DOHH2 (cell line): ENCODE data around the gene PPIP5K1.
"Not testable (repeated sequence)": the region's sequence is repeated elsewhere in the genome, so short reads cannot be mapped to it uniquely, and the experiment has no call there.

Source experiments
- H3F3A ChIP-seq: fragments of 200-600 bp; sonication (generic), shearing (Covaris generic); 2 replicates; pipeline ENCODE4 v1.6.0; 2016; ENCODE audit warnings: antibody characterized with exemption, mild to moderate bottlenecking; ENCODE audit not compliant: control insufficient read depth, insufficient read depth
- H3K27ac ChIP-seq: fragments of 200-600 bp; sonication (generic); 2 replicates; pipeline ENCODE4 v1.5.1; 2014; ENCODE audit warnings: low read depth, mild to moderate bottlenecking, low read length, moderate library complexity
- H3K27me3 ChIP-seq: fragments of 200-600 bp; sonication (generic); 2 replicates; pipeline ENCODE4 v1.6.1; 2014; ENCODE audit warnings: mild to moderate bottlenecking, low read length, mixed read lengths; ENCODE audit not compliant: control insufficient read depth
- H3K36me3 ChIP-seq: fragments of 200-600 bp; sonication (generic); 2 replicates; pipeline ENCODE4 v1.6.1; 2014; ENCODE audit warnings: mild to moderate bottlenecking, low read length, moderate library complexity, mixed read lengths; ENCODE audit not compliant: control insufficient read depth
- H3K4me1 ChIP-seq: fragments of 200-600 bp; sonication (generic); 2 replicates; pipeline ENCODE4 v1.6.1; 2014; ENCODE audit warnings: mild to moderate bottlenecking, low read length, mixed read lengths; ENCODE audit not compliant: control insufficient read depth
- H3K4me2 ChIP-seq: fragments of 200-600 bp; sonication (generic); 2 replicates; pipeline ENCODE4 v1.6.0; 2014; ENCODE audit warnings: mild to moderate bottlenecking, low read length, moderate library complexity
- H3K4me3 ChIP-seq: fragments of 200-600 bp; sonication (generic); 2 replicates; pipeline ENCODE4 v1.5.1; 2014; ENCODE audit warnings: mild to moderate bottlenecking, low read length, mixed read lengths
- H3K79me2 ChIP-seq: fragments of 200-600 bp; sonication (generic); 2 replicates; pipeline ENCODE4 v1.6.1; 2014; ENCODE audit warnings: mild to moderate bottlenecking, low read length, mixed read lengths; ENCODE audit not compliant: control insufficient read depth
- H3K9me2 ChIP-seq: fragments of 200-600 bp; sonication (generic); replicated peaks from 2 replicates; pipeline ENCODE4 v1.6.1; 2014; ENCODE audit warnings: mild to moderate bottlenecking, low read length, mixed read lengths; ENCODE audit not compliant: control insufficient read depth
- H3K9me3 ChIP-seq: fragments of 200-600 bp; sonication (generic); 2 replicates; pipeline ENCODE4 v1.6.1; 2014; ENCODE audit warnings: antibody characterized with exemption, low read length, mixed read lengths; ENCODE audit not compliant: control insufficient read depth, insufficient read depth
- H4K20me1 ChIP-seq: fragments of 200-600 bp; sonication (generic); 2 replicates; pipeline ENCODE4 v1.6.0; 2014; ENCODE audit warnings: low read depth, mild to moderate bottlenecking, antibody characterized with exemption, low read length, moderate library complexity; ENCODE audit not compliant: control insufficient read depth, insufficient read depth
- EZH2phosphoT487 ChIP-seq: fragments of 200-600 bp; sonication (generic); IDR thresholded peaks from 2 replicates; pipeline ENCODE4 v1.6.1; 2017; ENCODE audit warnings: borderline replicate concordance, mild to moderate bottlenecking, antibody characterized with exemption, low read length, moderate library complexity, mixed read lengths
- TF ChIP-seq, protein P1 (sequence below): fragments of 200-600 bp; sonication (generic); IDR thresholded peaks from one replicate; pipeline ENCODE4 v1.5.1; 2014; ENCODE audit warnings: antibody characterized with exemption, mild to moderate bottlenecking, low read depth, low read length; ENCODE audit not compliant: poor library complexity, severe bottlenecking

The PPIP5K1 gene

GRCh38 chr15:43589778-43590466, at the start of gene PPIP5K1:
Gene PPIP5K1 (minus strand): TSS chr15:43590208. CDS start chr15:43584504, 5,704 bp downstream.
- not testable (repeated sequence) for H3K27ac ChIP-seq, H3K79me2 ChIP-seq, H3K36me3 ChIP-seq, H3F3A ChIP-seq, H3K9me3 ChIP-seq, H3K27me3 ChIP-seq, H4K20me1 ChIP-seq, H3K4me3 ChIP-seq, H3K9me2 ChIP-seq, H3K4me2 ChIP-seq, H3K4me1 ChIP-seq

GRCh38 chr15:43638464-43639204, 48.6 kb upstream of the PPIP5K1 start:
- not testable (repeated sequence) for H3F3A ChIP-seq, H3K4me3 ChIP-seq, H3K9me3 ChIP-seq, H3K27me3 ChIP-seq, H3K27ac ChIP-seq, H3K4me1 ChIP-seq, H3K36me3 ChIP-seq, H4K20me1 ChIP-seq, H3K4me2 ChIP-seq, H3K79me2 ChIP-seq, H3K9me2 ChIP-seq

DNA sequence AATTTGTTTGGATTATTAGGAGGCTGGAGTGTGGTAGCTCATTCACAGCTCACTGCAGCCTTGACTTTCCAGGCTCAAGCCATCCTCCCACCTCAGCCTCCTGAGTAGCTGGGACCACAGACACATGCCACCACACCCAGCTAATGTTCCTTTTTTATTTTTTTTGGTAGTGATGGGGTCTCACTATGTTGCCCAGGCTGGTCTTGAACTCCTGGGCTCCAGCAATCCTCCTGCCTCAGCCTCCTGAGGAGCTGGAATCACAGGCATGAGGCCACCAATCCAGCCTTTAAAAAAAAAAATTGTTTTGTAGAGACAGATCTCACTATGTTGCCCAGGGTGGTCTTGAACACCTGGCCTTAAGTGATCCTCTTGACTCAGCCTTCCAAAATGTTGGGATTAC, 36.9 kb upstream of the PPIP5K1 start:
- not testable (repeated sequence) for H4K20me1 ChIP-seq, H3K27ac ChIP-seq, H3F3A ChIP-seq, H3K79me2 ChIP-seq, H3K9me3 ChIP-seq, H3K4me2 ChIP-seq, H3K4me1 ChIP-seq, H3K36me3 ChIP-seq, H3K4me3 ChIP-seq, H3K27me3 ChIP-seq, H3K9me2 ChIP-seq

DNA sequence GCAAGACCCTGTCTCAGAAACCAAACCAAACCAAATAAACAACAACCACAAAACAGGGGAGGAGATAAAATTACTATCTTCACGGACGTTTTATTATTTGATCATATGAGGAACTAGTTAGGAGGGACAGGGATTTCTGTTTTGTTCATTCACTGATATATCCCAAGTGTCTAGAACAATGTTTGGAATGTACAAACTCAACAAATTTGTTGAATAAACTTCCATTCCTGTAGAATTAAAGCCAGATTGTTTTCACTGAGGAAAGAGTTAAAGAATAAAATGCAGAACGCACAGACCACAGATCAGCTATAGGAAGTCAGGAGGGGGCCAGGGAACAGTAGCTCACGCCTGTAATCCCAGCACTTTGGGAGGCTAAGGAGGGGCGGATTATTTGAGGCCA, 35.1 kb upstream of the PPIP5K1 start:
- Histone ChIP-seq H4K20me1 (no peaks in the 10 kb centered on the region), H3F3A (no peaks in the 10 kb centered on the region), H3K9me3 (no peaks in the 10 kb centered on the region), H3K79me2 (no peaks in the 10 kb centered on the region), H3K4me2 (no peak overlapping the region), H3K36me3 (no peaks in the 10 kb centered on the region), H3K4me1 (no peaks in the 10 kb centered on the region), H3K4me3 (no peak overlapping the region), H3K27me3 (no peaks in the 10 kb centered on the region), H3K9me2 (no peaks in the 10 kb centered on the region), H3K27ac (no peak overlapping the region)
- TF ChIP-seq, protein P1, sequence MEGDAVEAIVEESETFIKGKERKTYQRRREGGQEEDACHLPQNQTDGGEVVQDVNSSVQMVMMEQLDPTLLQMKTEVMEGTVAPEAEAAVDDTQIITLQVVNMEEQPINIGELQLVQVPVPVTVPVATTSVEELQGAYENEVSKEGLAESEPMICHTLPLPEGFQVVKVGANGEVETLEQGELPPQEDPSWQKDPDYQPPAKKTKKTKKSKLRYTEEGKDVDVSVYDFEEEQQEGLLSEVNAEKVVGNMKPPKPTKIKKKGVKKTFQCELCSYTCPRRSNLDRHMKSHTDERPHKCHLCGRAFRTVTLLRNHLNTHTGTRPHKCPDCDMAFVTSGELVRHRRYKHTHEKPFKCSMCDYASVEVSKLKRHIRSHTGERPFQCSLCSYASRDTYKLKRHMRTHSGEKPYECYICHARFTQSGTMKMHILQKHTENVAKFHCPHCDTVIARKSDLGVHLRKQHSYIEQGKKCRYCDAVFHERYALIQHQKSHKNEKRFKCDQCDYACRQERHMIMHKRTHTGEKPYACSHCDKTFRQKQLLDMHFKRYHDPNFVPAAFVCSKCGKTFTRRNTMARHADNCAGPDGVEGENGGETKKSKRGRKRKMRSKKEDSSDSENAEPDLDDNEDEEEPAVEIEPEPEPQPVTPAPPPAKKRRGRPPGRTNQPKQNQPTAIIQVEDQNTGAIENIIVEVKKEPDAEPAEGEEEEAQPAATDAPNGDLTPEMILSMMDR, result no peak
- TF ChIP-seq EZH2phosphoT487, result no peak

DNA sequence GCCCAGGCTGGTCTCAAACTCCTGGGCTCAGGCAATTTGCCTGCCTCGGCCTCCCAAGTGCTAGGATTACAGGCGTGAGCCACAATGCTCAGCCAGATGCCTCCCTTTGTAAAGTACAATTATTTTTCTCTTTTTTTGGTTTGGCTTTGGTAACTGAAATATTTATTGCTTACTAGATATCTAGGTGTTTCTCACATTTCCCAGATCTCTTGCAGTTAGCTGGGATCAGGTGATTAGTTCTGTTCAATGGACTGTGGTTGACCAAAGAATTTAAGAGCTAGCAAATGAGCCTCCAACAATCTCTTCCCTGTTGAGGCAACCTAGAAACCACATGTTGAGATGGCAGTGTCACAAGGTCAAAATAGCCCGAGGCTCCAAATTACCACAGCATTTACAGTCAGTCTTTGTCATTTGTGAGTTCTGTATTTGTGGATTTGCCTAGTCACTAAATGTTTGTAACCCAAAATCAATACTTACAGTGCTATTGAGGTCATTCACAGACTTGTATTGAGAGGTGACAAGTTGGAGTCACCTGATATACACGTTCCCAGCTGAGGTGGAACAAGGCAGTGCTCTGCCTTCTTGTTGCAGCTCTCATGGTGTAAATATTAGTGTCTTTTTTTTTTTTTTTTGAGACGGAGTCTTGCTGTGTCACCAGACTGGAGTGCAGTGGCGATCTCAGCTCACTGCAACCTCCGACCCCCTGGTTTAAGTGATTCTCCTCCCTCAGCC, 32.2 kb upstream of the PPIP5K1 start:
- not testable (repeated sequence) for H3F3A ChIP-seq, H3K27me3 ChIP-seq, H3K4me2 ChIP-seq, H3K4me1 ChIP-seq, H3K9me3 ChIP-seq, H3K27ac ChIP-seq, H3K79me2 ChIP-seq, H3K4me3 ChIP-seq, H3K36me3 ChIP-seq, H4K20me1 ChIP-seq, H3K9me2 ChIP-seq

GRCh38 chr15:43618700-43619099, 28.7 kb upstream of the PPIP5K1 start, which contains the start of gene STRC:
Gene STRC (minus strand): TSS chr15:43618800. CDS start chr15:43618722, 78 bp downstream.
- H3K4me2 ChIP-seq, H3K4me1 ChIP-seq, H3K9me2 ChIP-seq, H3K36me3 ChIP-seq, H3F3A ChIP-seq, H3K9me3 ChIP-seq, H3K4me3 ChIP-seq, H3K27ac ChIP-seq, H3K79me2 ChIP-seq, H3K27me3 ChIP-seq, H4K20me1 ChIP-seq: not testable (repeated sequence)

DNA sequence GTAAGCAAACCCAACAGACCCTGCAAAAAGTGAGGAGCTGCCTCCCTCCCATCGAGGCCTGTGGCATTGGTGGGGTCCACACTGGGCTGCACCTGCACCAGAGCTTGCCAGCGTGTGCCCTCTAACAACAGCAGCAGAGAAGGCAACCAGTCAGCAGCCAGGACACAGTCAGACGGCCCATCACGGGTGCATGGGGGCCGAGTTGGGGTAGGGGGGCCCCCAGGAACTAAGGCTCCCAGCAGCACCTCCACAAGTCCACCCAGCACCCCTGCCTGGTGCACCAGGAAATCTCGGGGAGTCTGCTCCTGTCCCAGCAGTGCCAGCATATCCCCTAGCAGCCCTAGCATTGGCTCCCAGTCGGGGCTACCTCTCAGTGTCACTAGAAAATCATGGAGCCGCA, 27.7 kb upstream of the PPIP5K1 start:
- not testable (repeated sequence) for H3K79me2 ChIP-seq, H3K36me3 ChIP-seq, H3K9me3 ChIP-seq

More for the DNA sequence above, 27.7 kb upstream of the PPIP5K1 start:
- H3K4me3 ChIP-seq, H3K4me2 ChIP-seq, H3F3A ChIP-seq, H3K4me1 ChIP-seq, H3K9me2 ChIP-seq, H3K27ac ChIP-seq, H4K20me1 ChIP-seq, H3K27me3 ChIP-seq: not testable (repeated sequence)
